Measurements from ENCODE around the gene SH3RF3. TPM values are rescaled to one million over a fixed set of nuclear protein-coding genes. Genes with fewer than 3 reads are reported as not detected.
A peak's percentile ranks its signal among the peaks of the same experiment; 100 is the strongest.
"Not testable (repeated sequence)": the region's sequence is repeated elsewhere in the genome, so short reads cannot be mapped to it uniquely, and the experiment has no call there.

SH3RF3 gene
- total and polyA plus RNA-seq, 2 of the 13 experiments (the other 11 are each of a cell fraction or from before 2014, with no cell fraction given): 0.04 TPM; not detected in 1

- no peak for TF ChIP-seq ZBTB39 (CRISPR knock-in tag; IDR thresholded peaks at IDR 0.05)
- TF ChIP-seq, protein P1, sequence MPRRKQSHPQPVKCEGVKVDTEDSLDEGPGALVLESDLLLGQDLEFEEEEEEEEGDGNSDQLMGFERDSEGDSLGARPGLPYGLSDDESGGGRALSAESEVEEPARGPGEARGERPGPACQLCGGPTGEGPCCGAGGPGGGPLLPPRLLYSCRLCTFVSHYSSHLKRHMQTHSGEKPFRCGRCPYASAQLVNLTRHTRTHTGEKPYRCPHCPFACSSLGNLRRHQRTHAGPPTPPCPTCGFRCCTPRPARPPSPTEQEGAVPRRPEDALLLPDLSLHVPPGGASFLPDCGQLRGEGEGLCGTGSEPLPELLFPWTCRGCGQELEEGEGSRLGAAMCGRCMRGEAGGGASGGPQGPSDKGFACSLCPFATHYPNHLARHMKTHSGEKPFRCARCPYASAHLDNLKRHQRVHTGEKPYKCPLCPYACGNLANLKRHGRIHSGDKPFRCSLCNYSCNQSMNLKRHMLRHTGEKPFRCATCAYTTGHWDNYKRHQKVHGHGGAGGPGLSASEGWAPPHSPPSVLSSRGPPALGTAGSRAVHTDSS (CRISPR knock-in tag; conservative IDR thresholded peaks at IDR 0.05): no peak
- TF ChIP-seq, protein P2, sequence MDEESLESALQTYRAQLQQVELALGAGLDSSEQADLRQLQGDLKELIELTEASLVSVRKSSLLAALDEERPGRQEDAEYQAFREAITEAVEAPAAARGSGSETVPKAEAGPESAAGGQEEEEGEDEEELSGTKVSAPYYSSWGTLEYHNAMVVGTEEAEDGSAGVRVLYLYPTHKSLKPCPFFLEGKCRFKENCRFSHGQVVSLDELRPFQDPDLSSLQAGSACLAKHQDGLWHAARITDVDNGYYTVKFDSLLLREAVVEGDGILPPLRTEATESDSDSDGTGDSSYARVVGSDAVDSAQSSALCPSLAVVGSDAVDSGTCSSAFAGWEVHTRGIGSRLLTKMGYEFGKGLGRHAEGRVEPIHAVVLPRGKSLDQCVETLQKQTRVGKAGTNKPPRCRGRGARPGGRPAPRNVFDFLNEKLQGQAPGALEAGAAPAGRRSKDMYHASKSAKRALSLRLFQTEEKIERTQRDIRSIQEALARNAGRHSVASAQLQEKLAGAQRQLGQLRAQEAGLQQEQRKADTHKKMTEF (CRISPR knock-in tag; IDR thresholded peaks at IDR 0.05): no peak
These were observed 10.7 kb upstream of the SH3RF3 start (continued) for GRCh38 chr2:109118321-109118720.

GRCh38 chr2:109120166-109120565, 8.8 kb upstream of the SH3RF3 start:
- no TSS peak for BruUV-seq (replicated peaks)
- ChIA-PET POLR2A (no interaction called here), CTCF (ENCODE audit: low intra/inter-chr PET ratio, low total read pairs) (no interaction called here)
- DNase-seq (ENCODE audit: low spot score) (no peak), ATAC-seq (no peak), FAIRE-seq (no peak)
- Histone ChIP-seq H3K9ac (ENCODE audit: insufficient read depth, low read depth, low read length) (no peak overlapping the region), H3K27me3 (ENCODE audit: control insufficient read depth in 1 of 2, insufficient read depth in 2 of 2, low read length in 2 of 2) (no peaks in the 10 kb centered on the region; a peak in 1 of 5 replicates), H4K20me1 (ENCODE audit: insufficient read depth, low read length) (no peaks in the 10 kb centered on the region), H3K4me1 (ENCODE audit: insufficient read depth, low read length) (no peaks in the 10 kb centered on the region), H3K4me3 (replicated peaks in 1 of 3; ENCODE audit: insufficient read depth in 1 of 3, low read depth in 2 of 3, low read length in 3 of 3) (no peak overlapping the region), H3K27ac (ENCODE audit: extremely low read length, insufficient read depth, low read length) (no peak overlapping the region), H3K4me2 (ENCODE audit: low read depth, low read length) (no peak overlapping the region), H3K36me3 (replicated peaks in 1 of 2; ENCODE audit: control insufficient read depth in 1 of 2, insufficient read depth in 2 of 2, low read length in 2 of 2) (no peaks in the 10 kb centered on the region), H3K9me3 (ENCODE audit: low read length) (no peaks in the 10 kb centered on the region), H3K79me2 (ENCODE audit: insufficient read depth, low read length) (no peaks in the 10 kb centered on the region), H2AFZ (ENCODE audit: low read length) (no peak overlapping the region)
- in situ Hi-C loops (cut with HindIII; ENCODE audit: extremely low pct_ligation_motif_present, low pct_unique_long_range_greater_than_20kb) (no loop called here), intact Hi-C loops (cut with micrococcal nuclease; ENCODE audit: unreplicated experiment) (no loop called here)
- TF ChIP-seq RXRA (CRISPR knock-in tag; IDR thresholded peaks at IDR 0.05) (no peak), FOXK2 (IDR thresholded peaks at IDR 0.05) (no peak), ZNF792 (CRISPR knock-in tag; IDR thresholded peaks at IDR 0.05) (no peak), GLI4 (CRISPR knock-in tag; IDR thresholded peaks at IDR 0.05; ENCODE audit: borderline replicate concordance) (no peak)
- TF ChIP-seq, protein P3, sequence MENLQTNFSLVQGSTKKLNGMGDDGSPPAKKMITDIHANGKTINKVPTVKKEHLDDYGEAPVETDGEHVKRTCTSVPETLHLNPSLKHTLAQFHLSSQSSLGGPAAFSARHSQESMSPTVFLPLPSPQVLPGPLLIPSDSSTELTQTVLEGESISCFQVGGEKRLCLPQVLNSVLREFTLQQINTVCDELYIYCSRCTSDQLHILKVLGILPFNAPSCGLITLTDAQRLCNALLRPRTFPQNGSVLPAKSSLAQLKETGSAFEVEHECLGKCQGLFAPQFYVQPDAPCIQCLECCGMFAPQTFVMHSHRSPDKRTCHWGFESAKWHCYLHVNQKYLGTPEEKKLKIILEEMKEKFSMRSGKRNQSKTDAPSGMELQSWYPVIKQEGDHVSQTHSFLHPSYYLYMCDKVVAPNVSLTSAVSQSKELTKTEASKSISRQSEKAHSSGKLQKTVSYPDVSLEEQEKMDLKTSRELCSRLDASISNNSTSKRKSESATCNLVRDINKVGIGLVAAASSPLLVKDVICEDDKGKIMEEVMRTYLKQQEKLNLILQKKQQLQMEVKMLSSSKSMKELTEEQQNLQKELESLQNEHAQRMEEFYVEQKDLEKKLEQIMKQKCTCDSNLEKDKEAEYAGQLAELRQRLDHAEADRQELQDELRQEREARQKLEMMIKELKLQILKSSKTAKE (CRISPR knock-in tag; IDR thresholded peaks at IDR 0.05; ENCODE audit: borderline replicate concordance): no peak
- WGBS (ENCODE audit: low lambda C conversion rate): 59% methylated on average over 2 of the region's 3 CpGs

- H3K27ac ChIP-seq (ENCODE audit: extremely low read length, insufficient read depth, low read length); H2AFZ ChIP-seq (ENCODE audit: low read length); CTCF ChIA-PET (ENCODE audit: low intra/inter-chr PET ratio, low total read pairs); FAIRE-seq; H3K9me3 ChIP-seq (ENCODE audit: low read length); H3K4me1 ChIP-seq (ENCODE audit: insufficient read depth, low read length); in situ Hi-C loops (cut with HindIII; ENCODE audit: extremely low pct_ligation_motif_present, low pct_unique_long_range_greater_than_20kb); H3K79me2 ChIP-seq (ENCODE audit: insufficient read depth, low read length); BruUV-seq (replicated peaks); intact Hi-C loops (cut with micrococcal nuclease; ENCODE audit: unreplicated experiment); H3K27me3 ChIP-seq (ENCODE audit: control insufficient read depth in 1 of 2, insufficient read depth in 2 of 2, low read length in 2 of 2); POLR2A ChIA-PET; H4K20me1 ChIP-seq (ENCODE audit: insufficient read depth, low read length); H3K4me3 ChIP-seq (replicated peaks in 1 of 3; ENCODE audit: insufficient read depth in 1 of 3, low read depth in 2 of 3, low read length in 3 of 3); H3K4me2 ChIP-seq (ENCODE audit: low read depth, low read length); H3K9ac ChIP-seq (ENCODE audit: insufficient read depth, low read depth, low read length); H3K36me3 ChIP-seq (replicated peaks in 1 of 2; ENCODE audit: control insufficient read depth in 1 of 2, insufficient read depth in 2 of 2, low read length in 2 of 2): not testable (repeated sequence)
- 38% methylated on average over 10 of the region's 10 CpGs for WGBS (ENCODE audit: low lambda C conversion rate)
- peak; percentile 15 for DNase-seq (ENCODE audit: low spot score)
- peak; percentile 56 for ATAC-seq
These were observed 8.3 kb upstream of the SH3RF3 start for GRCh38 chr2:109120686-109121085.
